AG04449 (cell line): Measurements from ENCODE around the gene TAF11L14.
"Not testable (repeated sequence)": the region's sequence is repeated elsewhere in the genome, so short reads cannot be mapped to it uniquely, and the experiment has no call there.

ENCODE experiments used
- CTCF ChIA-PET: fragments of 350-600 bp; formaldehyde crosslinking; extraction: SDS; loops from one replicate; lab custom pipeline; 2021; ENCODE audit warnings: antibody characterized with exemption; lab: Yijun Ruan, JAX
- POLR2A ChIA-PET: fragments of 400-600, 350-600 bp; formaldehyde crosslinking; extraction: SDS; loops from one replicate; lab custom pipeline; 2020; ENCODE audit warnings: antibody characterized with exemption, inconsistent platforms; lab: Yijun Ruan, JAX
- DNase-seq: peaks from one replicate; pipeline ENCODE4 v3.0.0-alpha.2; 2010; ENCODE audit warnings: low read depth, low spot score
- H3K4me3 ChIP-seq: 2 replicates; pipeline ENCODE4 v1.5.1; 2011; ENCODE audit warnings: low read depth, mild to moderate bottlenecking, control low read depth, low read length
- TF ChIP-seq, protein P1 (sequence below): IDR thresholded peaks from one replicate; pipeline ENCODE4 v1.5.1; 2011; ENCODE audit warnings: mild to moderate bottlenecking, moderate library complexity, low read length, control low read depth, inconsistent platforms; ENCODE audit not compliant: insufficient read depth; ENCODE audit errors: missing control alignments

Gene TAF11L14

GRCh38 chr5:17619354-17619753 is 14.9 kb upstream of the TAF11L14 start:
- CTCF ChIA-PET = no interaction called here
- TF ChIP-seq, protein P1, sequence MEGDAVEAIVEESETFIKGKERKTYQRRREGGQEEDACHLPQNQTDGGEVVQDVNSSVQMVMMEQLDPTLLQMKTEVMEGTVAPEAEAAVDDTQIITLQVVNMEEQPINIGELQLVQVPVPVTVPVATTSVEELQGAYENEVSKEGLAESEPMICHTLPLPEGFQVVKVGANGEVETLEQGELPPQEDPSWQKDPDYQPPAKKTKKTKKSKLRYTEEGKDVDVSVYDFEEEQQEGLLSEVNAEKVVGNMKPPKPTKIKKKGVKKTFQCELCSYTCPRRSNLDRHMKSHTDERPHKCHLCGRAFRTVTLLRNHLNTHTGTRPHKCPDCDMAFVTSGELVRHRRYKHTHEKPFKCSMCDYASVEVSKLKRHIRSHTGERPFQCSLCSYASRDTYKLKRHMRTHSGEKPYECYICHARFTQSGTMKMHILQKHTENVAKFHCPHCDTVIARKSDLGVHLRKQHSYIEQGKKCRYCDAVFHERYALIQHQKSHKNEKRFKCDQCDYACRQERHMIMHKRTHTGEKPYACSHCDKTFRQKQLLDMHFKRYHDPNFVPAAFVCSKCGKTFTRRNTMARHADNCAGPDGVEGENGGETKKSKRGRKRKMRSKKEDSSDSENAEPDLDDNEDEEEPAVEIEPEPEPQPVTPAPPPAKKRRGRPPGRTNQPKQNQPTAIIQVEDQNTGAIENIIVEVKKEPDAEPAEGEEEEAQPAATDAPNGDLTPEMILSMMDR = no peak
- no peak for DNase-seq
- POLR2A ChIA-PET = no interaction called here
- H3K4me3 ChIP-seq = no peak overlapping the region

DNA sequence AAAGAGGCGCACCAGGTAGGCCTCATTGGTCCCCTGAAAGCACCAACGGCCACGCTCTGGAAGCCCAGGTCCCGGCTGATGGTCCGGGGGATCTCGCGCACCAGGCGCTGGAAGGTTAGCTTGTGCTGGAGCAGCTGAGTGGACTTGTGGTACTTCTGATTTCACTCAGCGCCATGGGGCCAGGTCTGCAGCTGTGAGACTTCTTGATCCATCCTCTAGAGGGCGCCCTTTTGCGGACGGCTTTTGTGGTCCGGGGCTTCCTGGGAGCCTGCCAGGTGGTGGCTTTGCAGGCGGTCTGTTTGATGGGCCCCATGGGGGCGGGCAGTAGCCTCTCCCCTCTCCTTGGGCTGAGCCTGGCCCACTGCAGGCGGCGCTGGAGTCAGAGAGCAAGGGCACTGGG is 13.6 kb upstream of the TAF11L14 start:
- no peak overlapping the region for H3K4me3 ChIP-seq
- TF ChIP-seq, protein P1 = no peak
- POLR2A ChIA-PET = no interaction called here
- CTCF ChIA-PET = no interaction called here
- DNase-seq = no peak

- DNase-seq = no peak
- TF ChIP-seq, protein P1 = no peak
- ChIA-PET POLR2A (no interaction called here), CTCF (no interaction called here)
- no peak overlapping the region for H3K4me3 ChIP-seq
Observed at GRCh38 chr5:17625686-17626085, 8.6 kb upstream of the TAF11L14 start.

DNA sequence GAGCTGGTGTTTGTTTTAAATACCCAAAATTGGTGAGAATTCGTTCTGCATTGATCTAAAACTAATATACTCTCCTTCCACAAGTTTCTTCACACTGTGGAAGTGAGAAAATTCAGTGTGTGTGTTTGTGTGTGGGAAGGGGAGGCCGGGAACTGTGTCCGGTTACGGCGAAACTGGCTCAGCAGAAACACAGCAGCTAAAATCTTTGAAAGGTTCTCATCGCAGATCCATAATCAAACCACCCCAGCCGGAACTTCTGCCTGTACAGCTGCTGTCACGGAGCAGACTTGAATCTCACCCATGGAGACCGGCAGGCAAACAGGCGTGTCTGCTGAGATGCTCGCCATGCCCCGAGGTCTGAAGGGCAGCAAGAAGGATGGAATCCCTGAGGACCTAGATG is 2.5 kb upstream of the TAF11L14 start, which contains the start of gene TAF11L13:
TAF11L13 (plus strand) TSS at position 301 of the 400 bp plus-strand sequence.
- CTCF ChIA-PET, DNase-seq, POLR2A ChIA-PET, H3K4me3 ChIP-seq: not testable (repeated sequence)

DNA sequence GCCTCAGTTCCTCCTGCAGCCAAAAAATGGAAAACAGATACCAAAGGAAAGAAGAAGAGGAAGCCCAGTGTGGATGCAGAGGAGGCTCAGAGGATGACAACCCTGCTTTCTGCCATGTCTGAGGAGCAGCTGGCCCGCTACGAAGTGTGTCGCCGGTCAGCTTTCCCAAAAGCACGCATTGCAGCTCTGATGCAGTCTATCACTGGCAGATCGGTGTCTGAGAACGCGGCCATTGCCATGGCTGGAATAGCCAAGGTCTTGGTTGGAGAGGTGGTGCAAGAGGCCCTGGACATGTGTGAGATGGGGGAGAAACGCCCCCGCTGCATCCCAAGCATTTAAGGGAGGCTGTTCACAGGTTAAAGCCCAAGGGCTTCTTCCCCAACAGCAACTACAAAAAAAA is 15.0 kb downstream of the TAF11L14 start:
- DNase-seq, POLR2A ChIA-PET, CTCF ChIA-PET, H3K4me3 ChIP-seq: not testable (repeated sequence)

DNA sequence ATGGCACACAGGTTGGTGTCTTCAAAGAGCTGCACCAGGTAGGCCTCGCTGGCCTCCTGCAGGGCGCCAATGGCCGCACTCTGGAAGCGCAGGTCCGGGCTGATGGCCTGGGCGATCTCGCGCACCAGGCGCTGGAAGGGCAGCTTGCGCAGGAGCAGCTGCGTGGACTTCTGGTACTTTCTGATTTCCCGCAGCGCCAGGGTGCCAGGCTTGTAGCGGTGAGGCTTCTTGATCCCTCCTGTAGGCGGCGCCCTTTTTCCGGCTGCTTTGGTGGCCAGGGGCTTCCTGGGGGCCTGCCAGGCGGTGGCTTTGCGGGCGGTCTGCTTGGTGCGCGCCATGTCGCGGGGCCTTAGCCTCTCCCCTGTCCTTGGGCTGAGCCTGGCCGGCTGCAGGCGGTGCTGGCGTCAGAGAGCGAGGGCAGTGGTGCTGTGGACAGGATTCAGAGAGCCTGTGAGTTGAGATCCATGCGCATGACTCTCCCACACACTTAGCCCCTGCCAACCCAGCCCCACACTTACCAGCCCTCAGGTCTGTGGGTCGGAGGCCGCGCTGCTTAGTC is 21.0 kb downstream of the TAF11L14 start:
- CTCF ChIA-PET, H3K4me3 ChIP-seq, DNase-seq, POLR2A ChIA-PET: not testable (repeated sequence)

DNA sequence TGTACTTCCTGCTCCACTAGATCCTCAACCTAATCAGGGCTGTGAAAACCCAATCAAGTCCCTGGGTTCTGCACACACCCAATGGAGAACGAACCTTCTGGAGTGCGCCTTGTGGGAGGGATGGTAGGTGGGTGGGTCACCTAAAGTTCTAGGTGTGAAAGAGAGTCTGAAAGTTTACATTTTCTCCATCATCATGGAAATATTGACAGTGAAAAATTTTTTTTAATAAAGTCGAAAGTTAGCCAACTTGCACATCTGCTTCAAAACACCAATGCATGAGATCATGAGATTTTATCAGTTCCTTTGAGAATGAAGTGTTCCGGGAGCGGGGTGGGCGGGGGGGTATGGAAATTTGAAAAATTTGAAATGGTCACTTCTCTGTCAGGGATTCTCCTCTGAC is 21.7 kb downstream of the TAF11L14 start:
- ChIA-PET POLR2A (no interaction called here), CTCF (no interaction called here)
- TF ChIP-seq, protein P1 = no peak
- DNase-seq = no peak
- H3K4me3 ChIP-seq = no peak overlapping the region

DNA sequence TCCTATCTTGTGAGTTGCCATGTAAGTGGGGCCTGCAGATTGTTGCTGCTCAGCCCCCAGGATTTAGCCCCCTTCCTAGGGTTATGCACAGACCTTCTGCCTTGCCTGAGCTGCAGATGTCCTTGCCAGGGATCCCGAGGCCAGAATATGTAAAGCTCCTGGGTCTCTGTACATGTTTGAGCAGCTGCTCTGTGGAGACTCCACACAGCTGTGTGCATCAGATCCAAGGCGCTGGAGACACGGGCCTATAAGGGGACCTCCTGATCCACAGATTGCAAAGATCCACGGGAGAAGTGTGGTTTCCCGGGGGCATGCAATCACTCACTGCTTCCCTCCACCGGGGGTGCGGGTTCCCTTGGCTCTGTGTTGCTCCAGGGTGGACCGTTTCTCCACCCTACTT is 28.9 kb downstream of the TAF11L14 start:
- no peak for DNase-seq
- ChIA-PET POLR2A (no interaction called here), CTCF (no interaction called here)
- TF ChIP-seq, protein P1 = no peak
- no peak overlapping the region for H3K4me3 ChIP-seq
